Testis (tissue), 3 donors: ENCODE data around the gene HGF. TPM values are rescaled to one million over a fixed set of nuclear protein-coding genes. Genes with fewer than 3 reads are reported as not detected.

Experiments used
- DNase-seq: peaks from one replicate; pipeline ENCODE4 v3.0.0-alpha.2; 2019
- H3K27ac ChIP-seq, 2 donors: fragments of 200-600 bp; sonication (generic); one replicate each; pipeline ENCODE4 v1.5.1; 2019
- H3K27me3 ChIP-seq: fragments of 200-600 bp; sonication (generic); one replicate; pipeline ENCODE4 v1.5.1; 2019
- H3K36me3 ChIP-seq: fragments of 200-600 bp; sonication (generic); one replicate; pipeline ENCODE4 v1.5.1; 2017; ENCODE audit warnings: low read depth; ENCODE audit errors: missing control alignments
- H3K4me1 ChIP-seq: fragments of 200-600 bp; sonication (generic); one replicate; pipeline ENCODE4 v1.5.1; 2019
- H3K4me3 ChIP-seq, 2 donors: fragments of 200-600 bp; sonication (generic); one replicate each; pipeline ENCODE4 v1.5.1; 2017 to 2019
- H3K9me3 ChIP-seq: fragments of 200-600 bp; sonication (generic); one replicate; pipeline ENCODE4 v1.5.1; 2017
- POLR2A ChIP-seq: fragments of 450-650 bp; IDR thresholded peaks from one replicate; pipeline ENCODE4 v1.6.1; 2017; ENCODE audit warnings: antibody characterized with exemption, mild to moderate bottlenecking, moderate library complexity
- WGBS, 2 donors: methylation state at CpG; one replicate each; pipeline ENCODE4 v1.1.5; 2018; 5-methylcytosine and 5-hydroxymethylcytosine counted together
- intact Hi-C: fragments of 100-400 bp; cut with DNase I; formaldehyde crosslinking; loops from one replicate; pipeline ENCODE4 v1.15.1; 2023; ENCODE audit warnings: low total_unique reads
- polyA plus RNA-seq: library from polyadenylated mRNA; stranded (reverse); fragments of 350-450 nt; fragmentation: Illumina TruSeq; extraction: RNeasy Lipid Tissue Mini Kit (QIAGEN cat#74804); gene quantifications from one replicate; pipeline ENCODE4 v1.2.3, GENCODE V29; 2014; ENCODE audit warnings: low read depth, low replicate concordance; ENCODE audit not compliant: insufficient read depth
- total RNA-seq, 2 donors: library from RNA; depleted of rRNA; stranded (reverse); fragments of >200 nt; gene quantifications; one replicate each; pipeline ENCODE4 v1.2.3, GENCODE V29; 2016
- TF ChIP-seq, protein P1 (sequence below), 3 experiments: fragments of 450-650 bp in 2 of 3; fragments of 200-600 bp in 1 of 3; sonication (generic) in 1 of 3; IDR thresholded peaks; one replicate each; pipeline ENCODE4 v1.5.1; 2016 to 2019; ENCODE audit warnings: antibody characterized with exemption in 3 of 3, mild to moderate bottlenecking in 2 of 3, moderate library complexity in 1 of 3

HGF gene
- total and polyA plus RNA-seq, 3 donors from 2014 or later: 3.1 to 5.0 (median 3.4) TPM

- H3K27ac ChIP-seq: no peak overlapping the region
These were observed 87.0 kb downstream of the HGF start for GRCh38 chr7:81682873-81683272.

GRCh38 chr7:81680120-81680519 is 89.7 kb downstream of the HGF start:
- Histone ChIP-seq H3K27me3 (no peaks in the 10 kb centered on the region), H3K9me3 (no peaks in the 10 kb centered on the region), H3K27ac (no peak overlapping the region), H3K4me1 (no peaks in the 10 kb centered on the region), H3K36me3 (no peaks in the 10 kb centered on the region), H3K4me3 (no peak overlapping the region)
- TF ChIP-seq, protein P1, sequence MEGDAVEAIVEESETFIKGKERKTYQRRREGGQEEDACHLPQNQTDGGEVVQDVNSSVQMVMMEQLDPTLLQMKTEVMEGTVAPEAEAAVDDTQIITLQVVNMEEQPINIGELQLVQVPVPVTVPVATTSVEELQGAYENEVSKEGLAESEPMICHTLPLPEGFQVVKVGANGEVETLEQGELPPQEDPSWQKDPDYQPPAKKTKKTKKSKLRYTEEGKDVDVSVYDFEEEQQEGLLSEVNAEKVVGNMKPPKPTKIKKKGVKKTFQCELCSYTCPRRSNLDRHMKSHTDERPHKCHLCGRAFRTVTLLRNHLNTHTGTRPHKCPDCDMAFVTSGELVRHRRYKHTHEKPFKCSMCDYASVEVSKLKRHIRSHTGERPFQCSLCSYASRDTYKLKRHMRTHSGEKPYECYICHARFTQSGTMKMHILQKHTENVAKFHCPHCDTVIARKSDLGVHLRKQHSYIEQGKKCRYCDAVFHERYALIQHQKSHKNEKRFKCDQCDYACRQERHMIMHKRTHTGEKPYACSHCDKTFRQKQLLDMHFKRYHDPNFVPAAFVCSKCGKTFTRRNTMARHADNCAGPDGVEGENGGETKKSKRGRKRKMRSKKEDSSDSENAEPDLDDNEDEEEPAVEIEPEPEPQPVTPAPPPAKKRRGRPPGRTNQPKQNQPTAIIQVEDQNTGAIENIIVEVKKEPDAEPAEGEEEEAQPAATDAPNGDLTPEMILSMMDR (IDR thresholded peaks at IDR 0.05): no peak
- TF ChIP-seq POLR2A: no peak
- WGBS, 2 donors: 83 to 89% methylated on average over 2 of the region's 2 CpGs
- intact Hi-C loops: no loop called here
- no peak for DNase-seq

More at GRCh38 chr7:81682873-81683272, 87.0 kb downstream of the HGF start:
- H3K4me1 ChIP-seq: no peaks in the 10 kb centered on the region
- intact Hi-C loops: no loop called here
- DNase-seq: no peak
- no peaks in the 10 kb centered on the region for H3K36me3 ChIP-seq
- H3K4me3 ChIP-seq: no peak overlapping the region
- no peak for TF ChIP-seq POLR2A
- TF ChIP-seq, protein P1 (IDR thresholded peaks at IDR 0.05): no peak
- H3K27me3 ChIP-seq: no peaks in the 10 kb centered on the region
- WGBS, 2 donors: 71 to 74% methylated on average over 2 of the region's 2 CpGs
- H3K9me3 ChIP-seq: no peaks in the 10 kb centered on the region

DNA sequence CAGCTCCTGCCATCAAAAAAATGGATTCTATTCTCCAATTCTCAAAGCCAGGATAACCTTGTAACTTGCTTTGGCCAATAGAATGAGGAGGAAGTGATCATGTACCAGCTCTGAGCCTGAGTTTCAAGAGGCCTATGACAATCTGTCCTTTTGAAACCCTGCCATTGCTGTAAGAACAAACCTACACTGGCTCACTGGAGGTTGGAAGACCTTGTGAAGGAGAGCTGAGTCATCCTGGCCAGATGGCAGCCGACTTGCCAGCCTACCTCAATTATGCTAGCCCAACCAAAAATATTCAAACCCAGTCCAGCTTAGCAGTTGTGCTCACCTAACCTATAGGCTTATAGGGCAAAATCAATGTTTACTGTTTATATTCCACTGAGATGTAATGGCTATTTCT is 93.0 kb downstream of the HGF start:
- TF ChIP-seq, protein P1 (IDR thresholded peaks at IDR 0.05): no peak
- TF ChIP-seq POLR2A: no peak
- intact Hi-C loops: no loop called here
- Histone ChIP-seq H3K9me3 (no peaks in the 10 kb centered on the region), H3K4me1 (no peaks in the 10 kb centered on the region), H3K36me3 (no peaks in the 10 kb centered on the region), H3K4me3 (no peak overlapping the region), H3K27me3 (no peaks in the 10 kb centered on the region), H3K27ac (no peak overlapping the region)
- DNase-seq: no peak
- 64 to 76% methylated on average over 1 of the region's 1 CpG for WGBS, 2 donors

GRCh38 chr7:81676105-81676811 is 93.6 kb downstream of the HGF start:
- DNase-seq: no peak
- WGBS, 2 donors: 45 to 65% methylated on average over 3 of the region's 3 CpGs
- Histone ChIP-seq H3K27me3 (no peaks in the 10 kb centered on the region), H3K36me3 (no peaks in the 10 kb centered on the region), H3K4me1 (no peaks in the 10 kb centered on the region), H3K9me3 (no peaks in the 10 kb centered on the region), H3K27ac (peak overlapping the region in 1 of 2 donors; percentile 23), H3K4me3 (no peak overlapping the region)
- TF ChIP-seq, protein P1 (IDR thresholded peaks at IDR 0.05): no peak
- TF ChIP-seq POLR2A: no peak
- intact Hi-C loops: no loop called here

DNA sequence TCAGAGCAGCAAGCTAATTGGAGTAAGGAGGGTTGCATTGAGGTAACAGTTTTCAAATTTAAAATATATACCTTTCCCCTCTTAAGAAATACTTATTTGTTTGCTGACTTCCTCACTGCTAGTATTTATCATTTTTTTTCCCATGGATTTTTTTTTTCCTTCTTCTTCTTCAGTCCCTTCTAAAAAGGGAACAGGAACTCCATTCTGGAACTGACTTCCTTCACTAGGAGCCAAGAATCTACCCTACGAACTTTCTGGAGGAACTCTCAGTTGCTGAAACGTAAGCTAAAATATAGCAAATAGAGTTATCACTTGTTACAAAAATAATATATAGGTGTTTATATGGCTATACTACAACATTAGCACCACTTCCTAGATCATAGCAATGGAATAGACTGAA is 95.4 kb downstream of the HGF start:
- no peaks in the 10 kb centered on the region for H3K9me3 ChIP-seq
- DNase-seq: no peak
- no peak overlapping the region for H3K4me3 ChIP-seq
- TF ChIP-seq, protein P1 (IDR thresholded peaks at IDR 0.05): no peak
- no peak for TF ChIP-seq POLR2A
- H3K36me3 ChIP-seq: no peaks in the 10 kb centered on the region
- H3K27ac ChIP-seq: no peak overlapping the region
- intact Hi-C loops: no loop called here
- H3K4me1 ChIP-seq: no peaks in the 10 kb centered on the region
- H3K27me3 ChIP-seq: no peaks in the 10 kb centered on the region
- 32 to 38% methylated on average over 2 of the region's 2 CpGs for WGBS, 2 donors
